ENCODE data around the gene LRRC52.
"Not testable (repeated sequence)": the region's sequence is repeated elsewhere in the genome, so short reads cannot be mapped to it uniquely, and the experiment has no call there.

LRRC52 gene

DNA sequence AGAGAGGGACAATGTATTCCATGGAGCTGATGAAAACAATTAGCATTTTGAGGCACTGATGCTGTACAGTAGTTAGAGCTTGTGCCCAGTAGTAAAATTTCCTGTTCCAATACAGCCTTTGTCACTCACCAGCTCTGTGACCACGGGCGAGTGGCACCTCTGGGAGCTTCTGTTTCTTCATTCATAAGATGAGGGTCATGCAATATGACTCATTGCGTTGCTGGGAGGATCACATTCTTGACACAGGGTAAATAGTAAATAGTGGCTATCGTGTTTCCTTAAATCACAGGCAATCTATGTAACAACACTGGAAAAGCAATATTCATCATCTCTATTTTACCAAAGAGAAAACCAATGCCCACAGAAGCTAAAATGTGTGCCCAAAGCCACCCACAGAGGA is 4.5 kb upstream of the LRRC52 start:
- no peak for DNase-seq

DNA sequence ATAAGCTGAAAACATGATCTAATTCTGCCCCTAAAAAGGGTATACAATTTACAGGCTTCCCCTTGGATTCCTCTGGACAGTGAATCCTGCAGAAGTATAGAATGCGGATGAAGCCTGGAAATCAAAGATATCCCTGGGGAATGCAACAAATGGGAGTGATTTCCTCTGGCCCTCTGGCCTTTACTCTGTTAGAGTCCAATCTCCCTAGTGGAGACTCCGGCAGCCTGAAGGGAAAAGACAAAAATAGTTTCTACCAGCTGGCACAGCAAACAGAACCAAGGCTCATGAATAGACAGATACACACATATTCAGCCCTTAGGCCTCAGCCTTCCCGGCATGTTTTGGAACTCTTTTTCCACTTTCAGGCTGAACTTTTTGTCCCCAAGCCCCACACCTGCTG is 3.9 kb upstream of the LRRC52 start:
- no peak for DNase-seq

DNA sequence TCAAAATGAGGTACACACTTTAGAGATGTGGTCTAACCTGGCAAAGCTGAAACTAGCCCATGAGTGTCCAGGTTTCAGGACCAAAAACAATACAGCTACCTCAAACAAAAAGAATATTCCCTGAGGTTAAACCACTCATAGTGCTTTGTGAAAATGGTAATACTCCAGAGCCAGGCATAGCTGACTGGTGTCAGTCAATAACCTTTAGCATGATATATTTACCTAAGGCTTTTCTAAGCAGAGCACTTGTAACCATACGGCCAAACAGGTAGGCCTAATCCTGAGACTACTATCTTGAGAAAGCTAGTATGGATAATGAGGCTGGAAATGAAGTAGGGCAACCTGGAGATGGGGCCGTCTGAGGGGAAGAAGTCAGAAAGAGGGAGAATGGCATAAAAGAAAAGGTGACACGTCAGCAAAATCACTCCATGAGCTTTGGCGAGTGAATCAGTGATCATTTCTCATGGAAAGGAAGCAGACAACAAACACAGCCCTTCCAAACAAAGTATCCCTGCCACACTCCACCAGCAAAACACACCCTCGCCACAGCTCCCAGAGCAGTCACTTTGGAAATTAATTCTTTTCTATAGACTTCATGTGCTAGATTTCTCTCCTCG is 1.7 kb upstream of the LRRC52 start:
- DNase-seq: no peak

DNA sequence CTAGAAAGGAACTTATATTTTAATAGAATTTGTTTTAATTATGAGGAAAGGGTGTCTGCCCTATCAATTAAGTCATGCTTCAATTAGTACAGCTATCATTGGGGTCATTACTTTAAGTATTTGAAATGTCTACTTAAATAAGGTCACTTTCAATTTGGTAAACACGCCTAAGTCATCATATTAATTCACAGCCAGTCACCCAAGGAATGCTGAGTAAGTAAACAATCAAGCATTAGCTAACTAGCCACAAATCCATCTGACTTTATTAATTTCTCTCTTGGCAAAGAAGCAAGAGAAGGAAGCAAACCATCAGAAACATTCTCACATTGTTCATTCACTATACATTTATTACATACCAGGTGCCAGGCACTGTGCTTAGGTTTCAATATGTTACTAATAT is 1.2 kb upstream of the LRRC52 start:
- DNase-seq: no peak

DNA sequence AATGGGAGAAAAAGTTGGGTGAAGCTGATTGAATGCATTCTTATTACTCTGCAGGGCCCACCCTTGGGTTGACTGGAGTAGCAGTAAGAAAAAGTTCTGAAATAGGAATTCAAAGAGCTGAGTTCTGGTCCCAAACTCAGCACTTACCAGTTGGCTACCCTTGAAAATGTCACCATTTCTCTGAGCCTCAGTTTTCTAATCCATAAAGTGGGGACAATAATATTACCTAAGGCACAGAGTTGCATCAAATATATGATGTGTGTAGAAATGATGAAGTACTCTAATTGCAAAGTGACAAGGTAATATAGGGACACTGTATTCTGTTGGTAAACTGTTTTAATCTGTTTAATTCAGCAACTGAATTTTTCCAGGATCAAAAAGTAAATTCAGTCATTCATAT is 1.2 kb downstream of the LRRC52 start:
- no peak for DNase-seq

DNA sequence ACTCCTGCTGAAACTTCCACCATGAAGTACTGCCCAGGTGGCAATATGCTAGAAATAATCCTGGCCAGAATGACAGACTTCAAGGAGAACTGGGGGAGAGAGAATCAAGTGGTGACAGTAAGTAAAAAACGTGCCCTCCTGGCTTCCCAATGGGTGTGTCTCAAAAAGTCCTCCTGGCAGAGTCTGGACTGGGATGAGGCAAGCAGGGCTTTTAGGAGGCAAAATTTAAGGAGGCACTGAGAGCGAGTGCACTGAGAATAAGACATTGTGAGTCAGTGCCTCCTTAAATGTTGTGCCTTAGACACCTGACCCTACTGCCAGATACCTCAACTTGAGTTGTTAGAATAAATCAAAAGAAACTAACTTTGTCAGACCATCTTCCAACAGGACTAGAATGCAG is 2.2 kb downstream of the LRRC52 start:
- DNase-seq: no peak

DNA sequence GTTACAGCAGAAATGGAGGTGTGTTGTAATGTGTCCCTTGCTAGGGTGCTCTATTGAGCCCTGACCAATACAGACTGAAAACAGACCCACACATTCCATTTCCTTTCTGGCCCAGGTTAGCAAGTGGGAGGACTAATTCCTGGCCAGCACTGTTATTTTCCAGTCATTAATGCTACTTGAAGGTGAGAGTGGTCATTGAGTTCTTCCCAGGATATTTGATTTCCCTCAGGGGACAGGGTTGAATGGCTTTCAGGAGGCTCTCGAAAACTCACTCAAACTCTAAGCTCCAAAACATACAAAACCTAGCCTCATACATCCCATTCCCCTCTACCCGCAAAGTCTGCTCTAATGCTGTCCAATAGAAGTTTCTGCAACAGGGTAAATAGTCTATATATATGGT is 6.2 kb downstream of the LRRC52 start:
- no peak for DNase-seq

DNA sequence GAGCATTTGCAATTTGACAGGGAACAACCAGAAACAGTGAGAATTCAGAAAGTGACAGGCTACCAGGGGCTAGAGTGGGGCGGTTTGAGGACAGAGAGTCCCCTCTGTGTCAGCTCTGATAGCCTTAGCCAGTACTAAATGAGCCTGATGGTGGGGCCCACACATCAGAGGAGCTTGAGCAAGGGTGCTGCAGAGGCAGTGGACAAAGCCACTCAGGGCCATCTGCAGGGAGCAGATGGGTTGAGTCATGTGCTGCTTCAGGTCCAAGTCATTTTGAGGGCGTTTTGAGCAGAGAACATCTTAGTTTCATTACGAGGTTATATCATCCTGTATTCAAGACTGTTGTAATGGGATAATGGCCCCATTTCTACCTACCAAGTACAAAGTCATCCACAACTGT is 7.7 kb downstream of the LRRC52 start:
- DNase-seq: no peak

DNA sequence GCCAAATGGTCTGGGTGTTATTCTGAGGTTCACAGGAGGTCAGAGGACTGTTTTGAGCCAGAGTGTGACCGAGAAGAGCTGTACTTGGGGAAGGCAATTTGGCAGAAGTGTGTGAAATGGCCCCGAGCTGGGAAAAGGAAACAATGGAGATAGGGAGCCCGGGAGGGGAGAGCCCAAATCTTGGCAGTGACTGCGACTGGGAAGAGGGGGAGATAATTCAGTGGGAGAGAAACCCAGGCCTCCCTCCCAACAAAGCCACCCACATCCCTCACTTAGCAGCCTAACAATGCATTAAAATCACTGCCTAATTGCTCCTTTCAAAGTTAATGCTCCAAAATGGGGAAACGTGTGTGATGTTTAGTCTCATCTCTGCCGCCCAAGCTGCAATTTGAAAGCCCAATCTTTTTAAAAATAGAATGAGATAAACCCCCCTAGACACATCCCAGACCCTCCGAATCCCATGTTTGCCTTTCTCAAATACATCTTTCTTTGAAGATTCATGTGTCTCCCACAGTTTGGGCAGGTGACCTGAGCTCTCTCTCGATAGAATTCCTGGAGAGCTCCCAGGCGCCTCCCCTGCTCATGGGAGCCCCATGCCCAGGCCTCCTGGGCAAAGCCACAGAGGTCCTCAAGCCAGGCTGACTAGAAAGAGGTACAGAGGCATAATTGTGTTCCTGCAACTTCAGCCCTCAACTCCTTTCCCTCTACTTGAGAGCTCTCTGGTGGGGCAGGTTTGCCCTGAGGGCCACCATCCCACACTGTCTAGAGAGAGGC is 17.3 kb downstream of the LRRC52 start:
- DNase-seq: no peak

DNA sequence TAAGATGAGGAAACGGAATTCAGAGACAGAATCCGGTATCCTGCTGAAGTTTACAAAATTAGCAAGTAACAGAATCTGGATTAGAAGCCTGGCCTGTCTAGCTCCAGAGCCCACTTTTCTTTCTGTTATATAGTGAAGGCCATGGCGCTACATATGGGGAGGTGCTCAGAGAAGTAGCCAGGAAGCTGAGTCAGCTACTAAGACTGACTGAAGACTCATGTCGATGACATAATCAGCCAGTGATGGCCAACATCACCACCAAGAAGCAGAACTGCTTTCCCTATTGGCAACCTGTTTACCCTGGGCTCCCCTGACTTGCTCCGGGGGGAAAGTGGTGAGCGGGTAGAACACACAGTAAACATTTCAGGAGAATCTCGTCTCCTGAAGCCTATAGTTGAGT is 18.8 kb downstream of the LRRC52 start:
- no peak for DNase-seq

DNA sequence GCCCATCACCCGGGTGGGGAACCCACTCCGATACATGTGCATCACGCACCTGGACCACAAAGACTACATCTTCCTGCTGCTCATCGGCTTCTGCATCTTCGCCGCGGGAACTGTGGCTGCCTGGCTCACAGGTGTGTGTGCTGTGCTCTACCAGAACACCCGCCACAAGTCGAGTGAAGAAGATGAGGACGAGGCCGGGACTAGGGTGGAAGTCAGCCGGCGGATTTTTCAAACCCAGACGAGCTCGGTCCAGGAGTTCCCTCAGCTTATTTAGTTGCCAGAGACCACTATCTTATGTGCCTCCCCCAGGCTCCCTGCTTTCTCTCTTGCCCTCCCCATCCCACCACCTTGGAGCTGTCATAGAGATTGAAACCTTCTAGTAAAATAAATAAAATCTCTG is 19.8 kb downstream of the LRRC52 start:
- no peak for DNase-seq

DNA sequence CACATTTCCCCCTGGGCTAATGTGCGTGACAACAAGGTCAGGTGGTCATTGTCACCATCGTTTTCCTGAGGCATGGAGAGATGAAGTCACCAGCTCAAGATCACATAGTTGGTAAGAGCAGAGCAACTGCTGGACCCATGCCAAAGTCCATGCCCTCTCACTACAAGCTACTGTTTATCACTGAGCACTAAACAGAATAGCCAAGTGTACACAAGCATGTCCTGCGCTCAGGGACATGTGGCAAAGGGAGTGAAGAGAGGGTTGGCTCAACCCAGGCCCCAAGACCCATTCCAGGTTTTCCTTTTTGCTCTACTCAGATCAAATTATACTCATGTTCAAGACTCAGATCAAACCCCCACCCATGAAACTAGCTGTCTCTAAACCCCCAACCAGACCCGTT is 20.8 kb downstream of the LRRC52 start:
- no peak for DNase-seq

DNA sequence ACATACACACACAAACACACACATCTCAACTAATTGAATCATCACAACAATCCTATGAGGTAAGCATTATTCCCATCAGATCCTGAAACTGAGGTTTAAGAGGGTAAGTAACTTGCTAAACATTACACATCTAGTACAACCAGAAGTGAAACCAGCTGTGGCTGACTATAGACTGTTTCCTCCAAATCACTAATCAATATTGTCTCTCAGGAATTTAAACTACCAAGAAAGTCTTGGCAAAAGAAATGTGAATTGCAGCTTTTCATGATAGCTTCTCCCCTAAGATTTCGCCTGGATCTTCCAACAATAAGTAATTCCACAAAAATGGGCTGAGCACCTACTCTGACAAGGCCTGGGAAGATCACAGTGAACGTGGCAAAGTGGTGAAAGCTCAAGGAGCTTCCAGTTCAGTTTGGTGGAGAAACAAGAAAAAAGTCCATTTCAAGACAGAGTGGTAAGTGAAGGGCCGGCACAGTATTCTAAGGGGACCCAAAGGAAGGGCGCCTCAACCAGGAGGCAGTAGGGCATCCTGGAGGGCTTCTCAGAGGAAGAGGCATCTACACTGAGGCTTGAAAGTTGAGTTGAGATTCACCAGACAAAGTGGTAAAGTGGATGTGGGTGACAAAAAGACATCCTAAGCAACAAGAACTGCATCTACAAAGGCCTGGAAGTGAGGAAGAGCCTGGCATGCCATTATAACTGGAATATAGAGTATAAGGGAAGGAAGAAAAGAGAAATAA is 22.1 kb downstream of the LRRC52 start:
- DNase-seq: no peak

DNA sequence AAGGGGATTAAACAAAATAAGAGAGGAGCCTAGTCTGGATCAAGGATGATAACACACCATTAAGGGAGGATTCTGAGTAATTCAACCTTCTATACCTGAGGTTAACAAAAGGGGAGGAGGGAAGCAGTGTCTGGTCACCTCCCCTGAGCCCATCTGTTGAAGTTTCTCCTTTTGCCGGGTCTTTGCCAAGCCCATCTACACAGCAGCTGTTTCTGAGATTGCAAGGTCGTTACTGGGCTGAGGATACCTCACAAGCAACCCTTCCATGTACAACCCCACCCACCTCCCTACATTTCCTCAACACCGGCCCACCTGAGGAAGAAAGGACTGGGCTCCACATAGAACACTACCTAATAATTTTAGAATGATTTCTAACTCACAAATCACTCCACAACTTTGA is 26.3 kb downstream of the LRRC52 start:
- no peak for DNase-seq

DNA sequence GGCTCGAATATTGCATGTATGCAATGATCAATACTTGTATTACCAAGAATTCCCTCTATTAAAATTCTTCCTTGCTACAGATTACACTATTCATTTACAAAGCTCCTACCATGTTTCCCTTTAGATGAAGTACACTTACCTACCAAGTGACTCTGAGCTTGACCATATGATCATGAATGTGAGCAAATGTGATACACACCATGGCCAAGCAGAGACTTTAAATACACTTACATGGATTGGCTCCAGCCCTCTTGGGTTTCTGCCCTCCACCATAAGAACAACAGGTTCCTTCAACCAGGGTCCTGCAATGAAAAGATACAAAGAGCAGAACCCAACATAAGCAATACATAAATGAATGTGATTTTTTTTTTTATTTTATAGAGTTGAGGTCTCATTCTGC is 30.0 kb downstream of the LRRC52 start:
- DNase-seq: no peak

DNA sequence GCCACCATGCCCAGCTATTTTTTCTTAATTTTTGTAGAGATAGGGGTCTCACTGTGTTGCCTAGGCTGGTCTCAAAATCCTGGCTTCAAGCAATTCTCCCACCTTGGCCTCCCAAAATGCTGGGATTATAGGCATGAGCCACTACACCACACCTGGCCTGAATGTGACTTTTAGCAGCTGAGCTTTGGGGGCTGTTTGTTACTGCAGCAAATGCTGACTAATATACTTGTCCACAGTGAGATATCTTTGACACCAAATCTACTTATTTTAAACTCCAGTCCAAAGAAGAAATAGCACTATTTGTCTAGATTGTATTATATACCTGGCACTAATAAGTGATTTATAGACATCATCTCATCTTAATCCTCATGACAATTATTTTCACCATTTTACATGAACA is 30.5 kb downstream of the LRRC52 start:
- DNase-seq: no peak

DNA sequence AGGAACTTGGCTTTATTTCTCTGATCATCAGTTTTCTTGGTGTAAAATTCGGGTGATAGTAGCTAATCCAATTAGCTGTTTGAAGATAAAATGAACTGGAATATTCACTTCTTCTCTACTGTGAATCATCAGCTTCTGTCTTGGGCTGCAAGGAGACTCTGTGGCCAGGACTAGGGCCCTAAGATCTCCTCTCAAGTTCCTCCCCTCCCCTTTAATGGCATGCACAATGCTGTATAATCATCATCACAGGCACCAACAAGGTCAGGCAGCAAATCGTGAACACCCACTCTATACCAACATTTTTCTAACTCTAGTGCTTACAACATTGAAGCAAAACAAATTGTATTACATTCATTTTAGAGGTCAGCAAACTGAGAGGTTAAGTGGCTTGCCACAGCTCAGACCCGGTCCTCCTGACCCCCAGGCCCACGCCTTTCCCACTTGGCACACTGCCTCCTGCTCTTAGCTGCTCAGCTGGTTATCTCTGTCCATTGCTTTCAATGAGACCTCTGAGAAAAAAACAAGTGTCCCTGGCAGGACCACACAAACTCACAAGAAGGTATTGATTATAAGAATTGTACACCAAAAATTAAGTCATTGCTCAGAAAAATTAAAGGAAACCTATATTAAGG is 31.8 kb downstream of the LRRC52 start:
- no peak for DNase-seq

DNA sequence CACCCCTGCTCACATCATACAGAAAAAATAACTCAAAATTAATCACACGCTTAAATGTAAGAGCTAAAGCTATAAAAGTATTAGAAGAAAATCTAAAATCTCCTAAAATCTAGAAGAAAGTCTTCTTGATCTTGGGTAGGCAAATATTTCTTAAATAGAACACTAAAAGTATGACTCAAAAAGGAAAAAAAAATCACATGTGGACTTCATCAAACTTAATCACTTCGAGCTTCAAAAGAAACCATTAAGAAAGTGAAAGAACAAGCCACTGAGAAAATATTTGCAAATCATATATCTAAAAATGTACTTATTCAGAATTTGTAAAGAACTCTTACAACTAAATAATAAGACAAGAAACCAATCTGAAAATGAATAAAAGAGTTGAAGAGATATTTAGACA is 32.7 kb downstream of the LRRC52 start:
- no peak for DNase-seq

DNA sequence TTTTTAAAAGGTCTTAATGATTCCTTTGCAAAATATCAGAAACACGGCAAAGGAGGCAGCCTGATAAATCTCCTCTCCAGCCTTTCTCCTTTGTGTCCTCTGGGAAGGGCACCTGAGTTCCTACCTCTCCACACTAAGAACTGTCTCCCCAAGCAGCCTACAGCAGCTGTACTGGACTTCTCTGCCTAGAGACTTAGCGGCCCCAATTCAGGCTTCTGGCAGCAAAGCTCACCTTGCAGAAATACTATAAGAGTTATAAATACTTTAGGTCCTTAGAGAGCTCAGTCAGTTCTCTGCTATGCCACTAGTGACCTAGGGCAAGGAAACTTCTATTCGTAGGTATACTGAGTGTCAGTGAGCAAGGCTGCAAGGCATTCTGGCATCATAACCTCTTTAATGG is 33.9 kb downstream of the LRRC52 start:
- no peak for DNase-seq

DNA sequence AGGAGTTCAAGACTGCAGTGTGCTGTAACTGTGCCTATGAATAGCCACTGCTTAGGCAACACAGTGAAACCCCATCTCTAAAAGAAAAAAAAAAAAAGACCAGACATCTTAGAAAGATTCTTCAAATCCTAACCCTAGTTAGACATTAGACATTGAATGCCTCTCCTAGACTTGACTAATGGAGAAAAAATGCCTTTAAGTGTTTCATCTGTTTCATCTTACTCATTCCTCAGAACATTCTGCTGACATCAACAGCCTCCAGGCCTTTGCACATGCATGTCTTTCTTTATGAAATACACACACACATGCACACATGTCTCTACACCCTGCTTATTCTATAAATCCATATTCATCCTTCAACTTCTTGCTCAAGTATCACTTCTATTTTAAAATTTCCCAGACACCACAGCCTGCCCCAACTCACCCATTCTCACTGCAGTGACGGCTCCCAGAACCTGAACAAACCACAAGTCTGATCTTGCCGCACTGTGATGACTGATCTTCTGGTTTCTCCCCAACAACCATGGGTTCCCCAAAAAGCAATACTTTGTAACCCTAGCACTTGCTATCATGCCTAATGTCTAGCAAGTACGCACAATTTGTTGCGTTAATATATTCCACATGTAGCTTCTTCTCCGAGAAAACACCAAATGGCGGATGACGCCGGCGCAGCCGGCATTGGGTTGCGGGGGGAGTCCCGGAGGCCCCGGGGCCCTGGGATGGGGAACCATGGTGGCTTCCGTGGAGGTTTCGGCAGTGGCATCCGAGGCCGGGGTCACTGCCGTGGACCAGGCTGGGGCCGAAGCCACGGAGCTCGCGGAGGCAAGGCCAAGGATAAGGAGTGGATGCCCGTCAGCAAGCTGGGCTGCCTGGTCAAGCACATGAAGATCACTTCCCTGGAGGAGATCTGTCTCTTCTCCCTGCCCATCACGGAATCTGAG is 37.4 kb downstream of the LRRC52 start:
- DNase-seq: no peak

DNA sequence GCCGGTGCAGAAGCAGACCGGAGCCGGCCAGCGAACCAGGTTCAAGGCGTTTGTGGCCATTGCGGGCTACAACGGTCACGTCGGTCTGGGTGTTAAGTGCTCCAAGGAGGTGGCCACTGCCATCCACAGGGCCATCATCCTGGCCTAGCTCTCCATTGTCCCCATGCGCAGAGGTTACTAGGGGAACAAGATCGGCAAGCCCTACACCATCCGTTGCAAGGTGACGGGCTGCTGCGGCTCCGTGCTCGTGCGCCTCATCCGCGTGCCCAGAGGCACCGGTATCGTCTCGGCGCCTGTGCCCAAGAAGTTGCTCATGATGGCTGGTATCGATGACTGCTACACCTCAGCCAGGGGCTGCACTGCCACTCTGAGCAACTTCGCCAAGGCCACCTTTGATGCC is 38.1 kb downstream of the LRRC52 start:
- DNase-seq: no peak

DNA sequence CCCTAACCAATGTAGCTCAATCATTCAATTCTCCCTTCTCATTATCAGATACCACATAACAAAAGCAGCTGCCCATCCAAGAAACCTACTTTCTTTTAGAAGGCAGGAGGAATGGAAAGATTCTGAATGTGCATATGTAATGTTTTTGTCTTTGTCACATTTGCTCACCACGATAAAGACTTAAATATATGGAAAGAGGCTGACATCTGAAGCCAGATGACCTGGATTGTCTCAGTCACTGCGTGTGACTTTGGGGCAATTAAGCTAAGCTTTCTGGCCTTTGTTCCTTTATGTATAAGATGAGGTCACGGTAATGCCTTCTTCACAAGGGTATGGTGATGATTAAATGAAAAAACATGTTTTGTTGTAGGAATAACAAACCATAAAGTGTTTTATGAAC is 42.6 kb downstream of the LRRC52 start:
- DNase-seq: no peak

DNA sequence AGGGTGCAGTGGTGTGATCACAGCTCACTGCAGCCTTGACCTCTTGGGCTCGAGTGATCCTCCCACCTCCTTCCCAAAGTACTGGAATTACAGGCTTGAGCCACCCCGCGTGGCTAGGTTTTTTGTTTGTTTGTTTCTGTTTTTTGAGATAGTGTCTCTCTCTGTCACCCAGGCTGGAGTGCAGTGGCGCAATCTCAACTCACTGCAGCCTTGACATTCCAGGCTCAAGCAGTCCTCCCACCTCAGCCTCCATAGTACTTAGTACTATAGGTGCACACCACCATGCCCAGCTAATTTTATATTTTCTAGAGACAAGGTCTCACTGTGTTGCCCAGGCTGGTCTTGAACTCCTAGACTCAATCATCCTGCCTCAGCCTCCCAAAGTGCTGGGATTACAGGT is 47.6 kb downstream of the LRRC52 start:
- not testable (repeated sequence) for DNase-seq

Measured in activated CD4-positive, alpha-beta T cell treated with anti-CD3 and anti-CD28 coated beads for 1 hour (primary cell).